GF-D8 (cell line): Measurements from ENCODE around the gene SLAMF8.
A peak's percentile ranks its signal among the peaks of the same experiment; 100 is the strongest.

Experiments
- DNase-seq: peaks from one replicate; lab custom pipeline; 2025; lab: John Stamatoyannopoulos, UW

SLAMF8 gene

GRCh38 chr1:159826441-159827101, at the start of gene SLAMF8:
TSS of gene SLAMF8 (plus strand) at chr1:159826873. CDS start at chr1:159826899, 26 bp downstream.
- peak; percentile 66 for DNase-seq

- DNase-seq = no peak
Measured at GRCh38 chr1:159778266-159778665, 48.4 kb upstream of the SLAMF8 start.

GRCh38 chr1:159779403-159779851, 47.2 kb upstream of the SLAMF8 start:
- no peak for DNase-seq

GRCh38 chr1:159780583-159781582, 45.8 kb upstream of the SLAMF8 start, which contains the start of gene DUSP23:
TSS of gene DUSP23 (plus strand) at chr1:159780962. CDS start at chr1:159781101, 139 bp downstream.
- DNase-seq = peak; percentile 91

GRCh38 chr1:159781992-159782391, 44.7 kb upstream of the SLAMF8 start:
- no peak for DNase-seq

- no peak for DNase-seq
Measured at GRCh38 chr1:159783724-159784123, 42.9 kb upstream of the SLAMF8 start.

GRCh38 chr1:159786465-159786864, 40.2 kb upstream of the SLAMF8 start:
- DNase-seq = no peak

GRCh38 chr1:159786966-159787365, 39.7 kb upstream of the SLAMF8 start:
- no peak for DNase-seq

GRCh38 chr1:159790237-159790917, 36.3 kb upstream of the SLAMF8 start:
- DNase-seq = no peak

GRCh38 chr1:159791031-159791430, 35.6 kb upstream of the SLAMF8 start:
- no peak for DNase-seq

GRCh38 chr1:159791461-159791860, 35.2 kb upstream of the SLAMF8 start:
- no peak for DNase-seq

- DNase-seq = no peak
Measured at GRCh38 chr1:159795534-159795933, 31.1 kb upstream of the SLAMF8 start.

- peak; percentile 19 for DNase-seq
Measured at GRCh38 chr1:159798893-159799292, 27.8 kb upstream of the SLAMF8 start.

GRCh38 chr1:159799446-159799985, 27.2 kb upstream of the SLAMF8 start:
- DNase-seq = no peak

GRCh38 chr1:159800177-159800930, 26.3 kb upstream of the SLAMF8 start:
- no peak for DNase-seq

- no peak for DNase-seq
Measured at GRCh38 chr1:159802111-159802510, 24.6 kb upstream of the SLAMF8 start, which contains the start of gene FCRL6. TSS of gene FCRL6 (plus strand) at chr1:159802360. CDS start at chr1:159802425, 65 bp downstream.

- DNase-seq = no peak
Measured at GRCh38 chr1:159803956-159804689, 22.6 kb upstream of the SLAMF8 start.

- DNase-seq = no peak
Measured at GRCh38 chr1:159804924-159805323, 21.7 kb upstream of the SLAMF8 start.

GRCh38 chr1:159815926-159816325, 10.7 kb upstream of the SLAMF8 start:
- no peak for DNase-seq
